Fibroblast of skin of scalp (primary cell): ENCODE results near the gene TBC1D14. TPM values are rescaled to one million over a fixed set of nuclear protein-coding genes. Genes with fewer than 3 reads are reported as not detected.

Experiments used
- DNase-seq: peaks from one replicate; pipeline ENCODE4 v3.0.0-alpha.2; 2013
- polyA plus RNA-seq, 2 experiments: library from polyadenylated mRNA; unstranded; fragments of 120-200 nt; gene quantifications; one replicate each; pipeline ENCODE4 v1.2.1, GENCODE V29; 2013; ENCODE audit not compliant: insufficient read length in 2 of 2

The TBC1D14 gene, protein sequence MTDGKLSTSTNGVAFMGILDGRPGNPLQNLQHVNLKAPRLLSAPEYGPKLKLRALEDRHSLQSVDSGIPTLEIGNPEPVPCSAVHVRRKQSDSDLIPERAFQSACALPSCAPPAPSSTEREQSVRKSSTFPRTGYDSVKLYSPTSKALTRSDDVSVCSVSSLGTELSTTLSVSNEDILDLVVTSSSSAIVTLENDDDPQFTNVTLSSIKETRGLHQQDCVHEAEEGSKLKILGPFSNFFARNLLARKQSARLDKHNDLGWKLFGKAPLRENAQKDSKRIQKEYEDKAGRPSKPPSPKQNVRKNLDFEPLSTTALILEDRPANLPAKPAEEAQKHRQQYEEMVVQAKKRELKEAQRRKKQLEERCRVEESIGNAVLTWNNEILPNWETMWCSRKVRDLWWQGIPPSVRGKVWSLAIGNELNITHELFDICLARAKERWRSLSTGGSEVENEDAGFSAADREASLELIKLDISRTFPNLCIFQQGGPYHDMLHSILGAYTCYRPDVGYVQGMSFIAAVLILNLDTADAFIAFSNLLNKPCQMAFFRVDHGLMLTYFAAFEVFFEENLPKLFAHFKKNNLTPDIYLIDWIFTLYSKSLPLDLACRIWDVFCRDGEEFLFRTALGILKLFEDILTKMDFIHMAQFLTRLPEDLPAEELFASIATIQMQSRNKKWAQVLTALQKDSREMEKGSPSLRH
- 21.9 TPM for polyA plus RNA-seq (2013, experiment 1 of 2; ENCODE audit: insufficient read length)
- polyA plus RNA-seq (2013, experiment 2 of 2; ENCODE audit: insufficient read length), result 23.4 TPM

DNA sequence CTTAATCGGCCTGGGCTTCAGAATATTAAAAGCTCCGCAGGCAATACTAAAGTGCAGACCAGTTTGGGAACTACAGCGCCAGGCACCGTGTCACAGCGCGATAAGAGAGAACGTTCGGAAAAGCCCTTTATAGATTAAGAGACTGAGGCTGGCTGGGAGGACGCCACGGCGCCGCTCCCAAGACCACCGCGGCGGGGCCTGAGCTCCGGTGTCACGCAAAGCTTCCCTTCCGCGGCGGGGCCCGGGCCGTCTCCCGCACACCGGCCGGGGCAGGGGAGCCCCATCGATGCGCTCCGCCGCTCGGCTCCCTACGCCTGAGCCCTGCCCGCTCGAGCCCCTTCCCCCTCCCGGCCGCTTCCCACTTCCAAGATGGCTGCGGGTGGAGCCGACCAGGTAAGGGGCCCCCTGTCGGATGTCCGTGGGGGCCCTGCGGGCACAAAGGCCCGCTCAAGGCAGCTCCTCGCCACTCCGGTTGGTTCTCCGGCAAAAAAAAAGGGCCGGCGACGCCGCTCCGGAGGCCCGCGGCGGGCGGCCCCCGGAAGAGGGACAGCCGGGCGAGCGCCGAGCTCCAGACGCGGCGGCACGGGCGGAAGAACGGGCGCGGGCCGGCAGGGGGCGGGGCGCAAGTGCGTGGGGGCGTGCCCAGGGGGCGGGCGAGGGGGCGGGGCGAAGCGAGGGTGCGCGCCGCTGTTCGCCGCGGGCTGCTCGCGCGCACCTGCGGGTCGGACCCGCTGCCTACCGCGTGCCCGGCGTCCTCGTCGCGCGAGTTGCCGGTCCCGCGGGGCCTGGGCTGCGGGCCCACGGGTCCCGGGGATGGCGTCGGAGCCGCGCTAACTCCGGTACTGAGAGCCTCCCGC, at the start of gene TBC1D14:
TSS of gene TBC1D14 (plus strand) at position 714 of the 857 bp plus-strand sequence. CDS start 13,564 bp downstream, outside the sequence.
- peak; percentile 88 for DNase-seq

DNA sequence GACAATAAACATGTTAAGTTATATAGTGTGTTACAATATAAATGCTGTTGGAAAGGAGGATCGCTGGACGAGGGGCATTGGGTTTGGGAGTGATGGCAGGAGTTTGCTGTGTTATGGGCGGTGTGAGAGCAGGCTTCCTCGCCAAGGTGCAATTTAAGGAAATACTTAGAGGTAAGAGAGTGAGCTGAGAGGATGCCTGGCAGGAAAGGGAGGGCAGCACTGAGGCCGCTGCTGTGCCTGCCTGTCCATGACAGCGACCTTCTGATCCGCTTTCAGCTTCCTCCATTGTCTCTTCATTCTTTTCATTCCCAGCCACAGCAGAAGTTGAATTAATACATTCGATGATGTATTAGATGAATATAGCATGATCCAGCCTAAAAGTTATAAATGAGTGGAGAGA, 41.2 kb upstream of the TBC1D14 start:
- DNase-seq, result no peak

DNA sequence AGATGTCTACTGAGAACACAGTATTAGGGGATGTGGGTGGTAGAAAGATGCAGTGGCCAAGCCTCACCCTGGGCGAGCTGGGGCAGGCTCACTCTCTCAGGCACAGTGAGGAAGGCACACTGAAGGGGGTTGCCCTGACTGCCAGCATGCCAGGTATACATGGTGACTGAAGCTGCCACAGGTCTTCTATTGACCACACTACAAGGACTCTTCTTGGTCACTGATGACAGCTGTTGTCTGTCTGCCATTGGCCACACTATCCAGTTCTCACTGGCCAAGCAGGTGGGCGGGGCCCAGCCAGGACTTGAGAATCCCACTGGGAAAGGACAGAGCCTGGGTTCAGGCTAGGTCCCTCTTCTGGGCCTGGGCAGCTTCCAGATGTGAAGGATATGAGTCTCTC, 39.7 kb upstream of the TBC1D14 start:
- no peak for DNase-seq

DNA sequence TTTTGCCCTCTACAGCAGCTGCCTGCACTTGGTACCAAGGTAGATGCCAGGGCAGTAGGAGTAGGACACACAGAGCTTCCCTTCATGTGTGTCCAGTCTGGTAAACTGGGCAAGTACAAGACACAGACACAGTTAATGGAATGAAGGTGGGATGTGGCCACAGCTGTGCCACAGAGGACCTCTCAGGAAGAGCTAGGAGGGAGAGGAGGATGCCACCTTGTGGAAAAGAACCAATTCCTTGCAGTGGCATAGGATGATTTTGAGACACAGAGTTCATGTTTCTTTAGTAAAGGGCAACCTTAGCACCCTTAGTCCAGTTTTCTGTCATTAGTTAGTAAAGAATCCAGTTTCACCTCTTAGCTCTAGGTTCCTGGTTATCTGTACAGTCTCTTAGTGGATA, 36.3 kb upstream of the TBC1D14 start:
- DNase-seq, result no peak

DNA sequence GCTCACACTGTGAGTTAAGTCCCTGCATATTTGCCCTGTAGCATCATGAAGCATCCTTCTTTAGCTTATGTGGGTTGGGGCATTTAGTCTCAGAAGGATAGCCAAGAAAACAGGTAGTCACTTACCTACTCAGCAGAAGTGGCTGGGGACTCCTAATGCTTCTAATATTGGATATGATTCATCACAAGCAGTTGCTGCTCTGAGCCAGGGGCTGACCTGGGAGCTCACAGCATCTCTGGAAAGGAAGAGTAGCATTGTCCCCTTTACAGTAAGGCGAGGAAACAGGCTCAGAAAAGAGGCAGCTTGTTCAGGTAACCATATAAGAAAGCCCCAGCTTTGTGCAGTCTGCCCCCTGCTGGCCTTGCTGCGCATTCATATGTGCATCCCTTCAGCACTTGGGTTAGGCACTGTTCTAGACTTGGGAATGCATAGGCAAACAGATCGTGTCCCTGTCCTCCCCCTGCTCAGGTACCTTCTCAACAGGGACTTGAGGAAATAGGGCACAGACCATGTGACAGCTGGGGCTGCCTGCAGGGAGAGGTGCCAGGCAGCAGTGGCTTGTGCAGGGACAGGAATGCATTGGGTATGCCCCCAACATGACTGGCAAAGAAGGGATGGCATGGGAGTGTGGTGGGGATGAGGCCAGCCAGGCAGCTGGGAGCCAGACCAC, 35.7 kb upstream of the TBC1D14 start:
- peak; percentile 55 for DNase-seq

DNA sequence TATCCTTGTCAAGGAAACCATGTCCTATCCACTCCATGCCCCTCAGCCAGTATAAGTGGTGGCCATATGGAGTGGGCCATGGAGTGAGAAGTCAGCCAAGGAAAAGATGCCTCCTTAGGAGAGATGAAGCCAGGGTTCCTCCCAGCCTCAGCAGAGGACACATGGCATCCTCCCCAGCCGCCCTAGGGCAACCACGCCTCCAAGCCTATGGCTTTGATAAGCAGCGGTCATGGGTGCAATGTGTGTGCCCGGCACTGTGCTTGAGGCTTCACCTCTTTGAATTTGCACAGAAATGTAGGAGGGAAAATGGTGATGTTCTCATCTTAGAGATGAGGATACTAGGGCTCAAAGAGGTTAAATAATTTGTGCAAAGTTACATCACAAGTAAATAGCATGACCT, 34.6 kb upstream of the TBC1D14 start:
- no peak for DNase-seq

DNA sequence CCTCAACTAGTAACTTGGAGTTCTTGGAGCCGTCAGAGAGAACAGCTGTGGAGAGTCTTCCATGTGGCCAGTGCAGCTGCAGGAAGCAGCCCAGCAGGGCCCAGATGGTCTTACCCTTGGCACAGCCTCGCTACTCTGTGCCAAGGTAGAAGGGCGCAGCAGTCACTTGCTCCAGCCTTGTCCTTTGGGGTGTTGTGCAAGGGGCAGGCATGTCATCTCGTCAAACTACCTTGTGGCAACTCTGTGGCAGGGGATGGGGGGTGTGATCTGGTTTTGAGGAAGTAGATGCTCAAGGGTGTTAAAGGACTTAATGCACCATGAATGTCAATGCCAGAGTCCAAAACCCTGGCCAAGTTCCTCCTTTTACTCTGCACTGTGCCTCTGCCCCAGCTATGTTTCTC, 34.2 kb upstream of the TBC1D14 start:
- no peak for DNase-seq

DNA sequence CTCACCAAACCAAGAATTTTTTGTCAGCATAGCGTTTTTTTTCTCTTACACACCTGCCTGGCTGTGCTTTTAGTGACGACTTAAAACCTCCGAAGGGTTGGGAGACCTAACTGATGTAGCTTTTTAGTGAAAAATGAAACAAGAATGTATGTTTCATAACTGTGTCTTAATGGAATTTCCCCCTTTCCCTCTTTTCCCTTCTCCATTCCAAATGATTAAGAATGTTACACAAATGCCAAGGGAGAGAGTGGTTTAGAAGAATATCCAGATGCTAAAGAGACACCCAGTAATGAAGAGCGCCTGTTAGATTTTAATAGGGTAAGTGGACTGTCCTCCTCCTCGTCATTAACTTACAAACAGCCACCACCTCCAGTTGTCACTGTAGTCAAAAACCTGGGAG, 33.2 kb upstream of the TBC1D14 start:
- DNase-seq, result peak; percentile 18

DNA sequence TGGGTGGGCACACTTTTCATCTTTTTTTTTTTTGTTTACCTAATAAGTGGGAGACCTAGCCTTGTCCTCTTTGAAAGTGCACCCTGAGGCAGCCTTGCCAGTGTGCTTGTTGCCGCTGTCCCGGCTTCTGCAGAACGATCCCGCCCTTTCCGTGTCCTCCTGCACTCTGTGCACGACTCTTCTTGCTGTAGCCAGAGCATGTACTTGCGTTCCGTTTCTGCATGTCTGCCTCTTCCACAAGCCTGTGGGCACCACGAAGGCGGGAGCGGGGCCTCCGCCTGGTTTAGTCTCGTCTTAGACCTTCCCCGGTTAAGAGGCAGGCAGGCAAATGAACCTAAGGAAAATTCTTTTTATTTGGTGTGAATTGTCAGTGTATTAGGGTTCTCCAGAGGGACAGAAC, 32.6 kb upstream of the TBC1D14 start:
- DNase-seq, result no peak

DNA sequence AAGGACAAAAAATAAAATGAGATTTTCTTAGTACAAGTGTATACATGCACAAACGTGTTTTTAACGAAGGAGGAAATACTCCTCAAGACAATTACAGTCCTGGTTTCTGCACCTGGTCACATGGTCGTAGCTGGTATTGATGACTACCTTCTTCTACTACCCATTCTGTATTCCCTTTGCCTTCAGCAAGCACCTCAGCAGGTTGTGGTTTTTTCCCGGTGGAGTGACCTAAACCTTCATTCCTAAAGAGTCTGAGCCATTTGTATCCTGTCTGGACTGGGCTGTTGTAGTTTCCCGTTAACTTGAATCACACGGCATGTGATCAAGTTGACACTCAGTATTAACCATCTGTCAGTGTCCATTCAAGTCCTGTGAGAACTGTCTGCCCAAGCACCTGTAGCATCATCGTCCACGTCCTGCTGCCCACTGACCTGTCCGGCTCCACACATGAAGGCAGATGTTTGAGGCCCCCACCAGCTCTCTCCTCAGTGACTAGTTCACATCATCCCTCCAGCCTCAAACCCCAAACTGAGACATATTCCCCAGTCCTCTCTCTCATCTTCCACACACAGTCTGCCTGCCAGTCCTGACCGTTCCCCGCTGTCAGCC, 31.1 kb upstream of the TBC1D14 start:
- no peak for DNase-seq

DNA sequence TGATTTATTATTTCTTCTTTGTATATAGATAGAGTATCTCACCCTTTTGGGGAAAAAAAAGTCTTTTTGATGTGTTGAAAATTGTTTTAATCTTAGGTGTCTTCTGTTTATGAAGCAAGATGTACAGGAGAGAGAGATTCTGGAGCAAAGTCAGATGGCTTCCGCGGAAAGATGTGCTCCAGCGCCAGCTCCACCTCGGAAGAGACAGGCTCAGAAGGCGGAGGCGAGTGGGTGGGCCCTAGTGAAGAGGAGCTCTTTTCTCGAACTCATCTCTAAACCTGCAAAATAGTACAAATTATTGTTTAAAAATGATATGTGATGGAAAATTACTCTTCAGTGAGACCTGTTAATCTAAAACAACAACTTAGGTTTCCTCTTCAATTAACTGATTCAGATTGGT, 28.9 kb upstream of the TBC1D14 start:
- no peak for DNase-seq

DNA sequence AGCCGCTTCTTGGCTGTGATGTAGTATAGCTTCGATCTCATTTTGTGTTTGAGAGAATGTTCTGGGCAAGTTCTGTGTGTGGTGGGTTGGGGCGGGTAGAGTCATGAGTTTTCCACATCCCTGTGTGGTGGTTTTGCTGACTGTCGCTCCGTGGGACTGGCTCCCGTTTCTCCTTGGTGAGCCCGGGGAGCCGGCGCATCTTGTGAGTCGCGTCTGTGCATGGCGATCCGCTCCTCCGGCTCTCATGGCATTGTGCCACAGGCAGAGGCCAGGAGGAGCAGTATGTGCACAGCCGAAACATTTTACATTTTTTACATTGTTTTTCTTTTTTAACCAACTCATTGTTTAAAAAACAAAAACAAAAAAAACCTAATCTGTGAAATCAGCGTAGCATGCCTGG, 27.7 kb upstream of the TBC1D14 start:
- DNase-seq, result no peak

DNA sequence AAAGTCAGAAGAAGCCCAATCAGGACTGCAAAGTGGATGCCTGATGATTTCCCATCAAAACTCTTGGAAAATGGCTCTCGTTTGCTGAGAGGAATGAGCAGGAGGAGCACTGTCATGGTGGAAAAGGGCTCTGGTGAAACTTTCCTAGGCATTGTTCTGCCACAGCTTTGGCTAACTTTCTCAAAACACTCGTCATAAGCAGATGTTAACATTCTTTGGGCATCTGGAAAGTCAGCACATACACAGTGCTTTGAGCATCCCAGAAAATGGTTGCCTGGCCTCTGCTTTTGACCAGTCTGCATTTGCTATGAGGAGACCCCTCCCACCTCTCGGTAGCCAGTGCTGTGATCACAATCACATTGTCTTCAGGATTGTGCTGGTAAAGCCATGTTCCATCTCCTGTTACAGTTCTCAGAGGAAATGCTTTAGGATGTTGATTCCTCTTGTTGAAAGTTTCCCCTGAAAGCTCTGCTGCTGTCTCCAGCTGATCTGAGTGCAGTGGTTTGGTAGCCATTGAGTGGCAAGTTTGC, 25.2 kb upstream of the TBC1D14 start:
- DNase-seq, result no peak

DNA sequence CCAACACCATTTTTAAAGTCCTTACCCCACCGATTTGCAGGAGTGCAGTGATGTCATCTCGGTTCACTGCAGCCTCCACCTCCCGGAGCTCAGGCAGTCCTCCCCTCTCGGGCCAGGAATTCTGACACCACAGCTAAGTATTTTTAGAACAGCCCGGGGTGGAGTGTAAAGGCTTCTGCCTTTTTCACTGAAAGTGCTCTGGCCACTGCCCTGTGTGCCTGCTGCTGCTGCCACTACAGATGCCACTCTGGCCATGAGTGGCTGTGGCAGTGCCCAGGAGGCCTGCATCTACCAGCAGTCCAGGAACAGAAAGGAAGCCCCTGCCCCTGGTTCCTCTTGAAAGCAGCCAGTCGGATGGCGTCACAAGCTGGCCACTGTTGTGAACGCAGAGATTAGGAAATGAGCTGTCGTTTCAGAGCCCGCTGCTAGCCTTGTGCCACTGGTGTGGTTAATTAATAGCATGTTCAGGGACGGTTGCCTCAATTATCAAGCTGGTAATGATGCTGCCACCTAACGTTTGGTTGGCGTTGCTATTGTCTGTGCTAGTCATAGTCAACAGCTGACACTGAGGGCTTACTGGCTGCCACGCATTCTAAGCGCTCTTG, 23.6 kb upstream of the TBC1D14 start:
- peak; percentile 69 for DNase-seq

DNA sequence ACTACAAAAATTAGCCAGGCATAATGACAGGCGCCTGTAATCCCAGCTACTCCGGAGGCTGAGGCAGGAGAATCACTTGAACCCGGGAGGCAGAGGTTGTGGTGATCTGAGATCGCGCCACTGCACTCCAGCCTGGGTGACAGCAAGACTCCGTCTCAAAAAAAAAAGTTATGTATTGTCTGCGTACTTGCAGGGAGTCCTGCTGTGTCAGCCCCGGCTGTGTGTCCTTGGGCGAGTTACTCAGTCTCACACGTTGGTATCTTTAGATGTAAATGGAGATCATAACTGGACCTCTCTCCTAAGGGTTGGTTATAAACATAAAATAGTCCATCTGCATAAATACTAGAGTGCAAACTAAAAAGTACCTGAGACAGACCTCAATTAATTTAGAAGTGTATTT, 22.7 kb upstream of the TBC1D14 start:
- no peak for DNase-seq

DNA sequence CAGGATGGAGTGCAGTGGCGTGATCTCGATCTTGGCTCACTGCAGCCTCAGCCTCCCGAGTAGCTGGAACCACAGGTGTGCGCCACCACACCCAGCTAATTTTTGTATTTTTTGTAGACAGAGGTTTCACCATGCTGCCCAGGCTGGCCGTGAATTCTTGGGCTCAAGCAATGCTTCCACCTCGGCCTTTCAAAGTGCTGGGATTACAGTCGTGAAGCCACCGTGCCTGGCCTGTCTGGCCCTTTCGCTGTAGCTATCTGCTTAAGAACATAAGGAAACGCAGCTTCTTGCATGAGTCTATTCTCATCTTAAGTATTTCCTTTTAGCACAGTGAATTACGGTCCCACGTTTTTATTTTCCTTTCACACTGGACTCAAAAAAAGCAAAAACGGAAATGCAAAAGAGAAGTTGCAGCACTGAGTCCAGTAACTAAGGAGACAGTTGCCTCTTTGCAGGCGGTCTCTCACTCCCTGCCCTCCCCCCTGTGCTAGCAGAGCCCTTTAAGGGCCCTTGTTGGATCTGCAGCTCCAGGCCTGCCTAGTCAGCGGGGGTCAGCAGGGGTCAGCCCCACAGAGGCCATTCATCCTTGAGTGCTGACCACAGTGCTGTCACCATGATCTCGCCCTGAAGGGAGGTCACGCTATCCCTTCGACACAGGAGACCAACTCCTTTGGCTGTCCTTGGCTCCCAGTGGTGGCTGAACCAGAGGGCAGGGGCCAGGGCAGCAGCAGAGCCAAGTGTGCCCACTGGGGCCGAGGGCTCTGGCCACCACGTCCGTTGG, 21.8 kb upstream of the TBC1D14 start:
- DNase-seq, result no peak

DNA sequence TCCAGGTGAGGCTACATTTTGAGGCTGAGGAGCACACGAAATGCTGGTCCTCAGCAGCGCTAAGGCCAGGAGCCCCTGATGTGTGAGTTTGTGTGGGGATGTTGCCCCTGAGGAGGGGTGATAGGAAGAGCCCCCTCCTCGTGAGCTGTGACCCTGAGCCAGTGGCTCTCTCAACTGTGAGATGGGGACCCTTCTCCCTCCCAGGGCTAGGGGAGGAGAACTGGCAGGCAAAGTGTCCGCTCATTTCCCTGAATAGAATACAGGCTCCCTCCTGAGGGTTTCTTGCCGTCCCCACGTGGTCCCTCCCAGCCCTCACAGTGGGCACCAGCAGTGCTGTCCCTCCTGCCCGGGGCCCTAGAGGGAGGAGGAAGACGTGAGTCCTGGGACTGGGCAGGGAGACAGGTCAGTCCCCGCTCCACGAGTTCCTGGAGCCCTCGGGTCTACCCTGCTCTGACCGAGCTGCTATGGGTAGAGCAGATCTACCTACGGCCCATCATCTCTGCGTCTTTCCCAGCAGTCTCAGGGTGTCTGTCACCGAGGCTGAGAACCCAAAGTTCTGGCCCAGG, 21.0 kb upstream of the TBC1D14 start:
- DNase-seq, result no peak

DNA sequence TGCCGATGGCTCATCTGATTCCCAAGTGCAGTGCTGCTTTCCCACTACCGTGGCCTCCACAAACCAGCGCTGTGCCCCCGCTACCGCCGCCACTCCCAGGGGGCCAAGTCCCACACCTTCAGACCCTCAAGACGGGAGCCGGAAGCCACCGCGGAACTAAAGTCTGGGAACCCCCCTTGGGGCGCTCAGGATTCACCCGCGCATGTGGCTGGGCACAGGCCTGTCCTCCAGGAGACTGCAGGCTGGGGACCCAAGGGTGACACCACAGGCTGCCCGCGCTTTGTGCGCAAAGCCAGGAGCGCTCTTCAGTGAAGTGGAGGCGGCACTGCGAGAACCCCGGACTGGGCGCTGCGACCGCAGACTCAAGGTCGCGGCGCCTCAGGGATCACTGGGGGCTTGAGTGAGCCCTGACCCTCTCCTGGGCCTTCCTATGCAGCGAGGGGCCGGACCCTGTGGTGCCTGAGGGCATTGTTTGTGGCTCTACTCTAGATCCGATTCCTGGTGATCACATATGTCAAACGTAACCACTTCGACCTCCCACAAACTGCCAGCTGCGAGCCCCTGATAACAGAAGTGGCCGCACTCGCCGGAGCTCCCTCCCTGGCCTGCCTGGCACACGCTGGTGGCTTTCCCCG, 20.4 kb upstream of the TBC1D14 start:
- DNase-seq, result no peak

DNA sequence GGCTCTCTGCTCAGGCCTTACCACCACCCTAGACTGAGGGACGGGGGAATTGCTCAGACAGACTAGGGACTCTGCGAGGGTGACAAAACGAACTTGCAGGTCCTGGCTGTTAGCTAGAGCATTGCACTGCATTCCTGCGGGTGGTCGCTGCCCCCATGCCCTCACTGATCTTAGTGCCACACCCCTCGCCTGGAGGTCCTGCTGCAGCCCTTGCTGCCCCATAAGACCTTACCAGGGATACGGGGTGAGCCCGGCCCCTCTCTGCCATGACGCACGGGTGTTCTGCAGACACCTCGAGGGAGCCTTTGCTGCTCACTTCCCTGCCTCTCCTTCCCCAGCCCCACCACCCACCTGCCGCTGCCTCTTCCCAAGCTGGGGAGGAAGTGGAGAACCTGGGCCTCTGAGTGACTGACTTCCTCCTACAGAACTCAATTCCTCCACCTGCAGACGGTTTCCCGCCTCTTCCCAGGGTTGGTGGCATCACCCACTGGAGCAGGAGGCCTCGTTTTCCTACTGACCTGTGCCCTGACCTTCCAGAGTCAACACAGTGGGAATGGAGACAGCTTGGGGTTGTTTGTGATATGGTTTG, 19.8 kb upstream of the TBC1D14 start:
- DNase-seq, result no peak
